Measurements from ENCODE around the gene ATRIP.

The ATRIP gene

DNA sequence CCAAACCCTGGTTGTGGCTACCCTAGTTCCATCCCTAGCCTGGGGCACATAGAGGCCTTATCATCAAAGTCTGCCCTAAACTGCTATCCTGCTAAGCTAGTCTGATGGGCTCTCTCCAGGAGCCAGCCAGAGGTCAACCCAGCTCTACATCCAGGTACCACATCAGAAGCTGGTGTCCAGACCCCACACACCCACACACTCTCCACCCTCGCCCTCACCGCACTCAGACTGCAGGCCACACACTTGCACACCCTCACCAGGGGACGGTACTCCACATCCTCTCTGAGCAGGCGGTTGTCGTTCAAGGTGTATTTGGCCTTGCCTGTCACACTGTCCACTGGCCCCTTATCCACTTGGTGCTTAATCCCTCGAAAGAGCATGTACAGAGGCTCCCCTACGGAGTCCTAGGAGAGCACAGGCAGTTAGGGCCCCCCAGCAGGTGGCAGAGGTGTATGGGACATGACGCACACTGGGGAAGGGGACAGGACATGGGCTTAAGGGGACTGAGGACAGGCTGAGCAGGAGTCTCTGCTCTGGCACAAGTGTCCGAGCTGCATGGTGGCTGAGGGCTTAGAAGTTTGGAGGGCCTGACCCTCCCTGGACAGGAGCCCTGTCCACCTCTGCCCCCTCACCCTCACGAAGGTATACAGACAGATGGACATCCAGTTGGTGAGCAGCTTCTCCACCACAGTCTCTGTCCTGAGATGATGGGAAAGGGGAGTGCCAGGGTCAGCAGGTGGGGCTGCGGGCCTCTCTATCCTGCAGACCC is 34.7 kb upstream of the ATRIP start:
- Histone ChIP-seq H3K79me2 (ENCODE audit: low read length) (no peaks in the 10 kb centered on the region), H4K20me1 (ENCODE audit: insufficient read depth, low read length) (no peaks in the 10 kb centered on the region), H3K9ac (ENCODE audit: low read length) (no peak overlapping the region), H2AFZ (ENCODE audit: low read depth, low read length) (no peak overlapping the region), H3K9me3 (ENCODE audit: insufficient read depth, low read length) (no peaks in the 10 kb centered on the region), H3K36me3 (replicated peaks; ENCODE audit: low read depth, low read length) (peaks cover 4% of the 10 kb centered on the region), H3K27me3 (ENCODE audit: low read depth, low read length) (no peaks in the 10 kb centered on the region), H3K4me1 (ENCODE audit: low read length) (no peaks in the 10 kb centered on the region), H3K4me2 (ENCODE audit: low read length) (no peak overlapping the region), H3K27ac (ENCODE audit: low read length) (no peak overlapping the region), H3K4me3 (ENCODE audit: low read length) (no peak overlapping the region)
- TF ChIP-seq EZH2phosphoT487 (IDR thresholded peaks at IDR 0.05; ENCODE audit: low read depth), result no peak
- TF ChIP-seq, protein P1, sequence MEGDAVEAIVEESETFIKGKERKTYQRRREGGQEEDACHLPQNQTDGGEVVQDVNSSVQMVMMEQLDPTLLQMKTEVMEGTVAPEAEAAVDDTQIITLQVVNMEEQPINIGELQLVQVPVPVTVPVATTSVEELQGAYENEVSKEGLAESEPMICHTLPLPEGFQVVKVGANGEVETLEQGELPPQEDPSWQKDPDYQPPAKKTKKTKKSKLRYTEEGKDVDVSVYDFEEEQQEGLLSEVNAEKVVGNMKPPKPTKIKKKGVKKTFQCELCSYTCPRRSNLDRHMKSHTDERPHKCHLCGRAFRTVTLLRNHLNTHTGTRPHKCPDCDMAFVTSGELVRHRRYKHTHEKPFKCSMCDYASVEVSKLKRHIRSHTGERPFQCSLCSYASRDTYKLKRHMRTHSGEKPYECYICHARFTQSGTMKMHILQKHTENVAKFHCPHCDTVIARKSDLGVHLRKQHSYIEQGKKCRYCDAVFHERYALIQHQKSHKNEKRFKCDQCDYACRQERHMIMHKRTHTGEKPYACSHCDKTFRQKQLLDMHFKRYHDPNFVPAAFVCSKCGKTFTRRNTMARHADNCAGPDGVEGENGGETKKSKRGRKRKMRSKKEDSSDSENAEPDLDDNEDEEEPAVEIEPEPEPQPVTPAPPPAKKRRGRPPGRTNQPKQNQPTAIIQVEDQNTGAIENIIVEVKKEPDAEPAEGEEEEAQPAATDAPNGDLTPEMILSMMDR (IDR thresholded peaks at IDR 0.05; ENCODE audit: low read depth, low read length), result no peak

DNA sequence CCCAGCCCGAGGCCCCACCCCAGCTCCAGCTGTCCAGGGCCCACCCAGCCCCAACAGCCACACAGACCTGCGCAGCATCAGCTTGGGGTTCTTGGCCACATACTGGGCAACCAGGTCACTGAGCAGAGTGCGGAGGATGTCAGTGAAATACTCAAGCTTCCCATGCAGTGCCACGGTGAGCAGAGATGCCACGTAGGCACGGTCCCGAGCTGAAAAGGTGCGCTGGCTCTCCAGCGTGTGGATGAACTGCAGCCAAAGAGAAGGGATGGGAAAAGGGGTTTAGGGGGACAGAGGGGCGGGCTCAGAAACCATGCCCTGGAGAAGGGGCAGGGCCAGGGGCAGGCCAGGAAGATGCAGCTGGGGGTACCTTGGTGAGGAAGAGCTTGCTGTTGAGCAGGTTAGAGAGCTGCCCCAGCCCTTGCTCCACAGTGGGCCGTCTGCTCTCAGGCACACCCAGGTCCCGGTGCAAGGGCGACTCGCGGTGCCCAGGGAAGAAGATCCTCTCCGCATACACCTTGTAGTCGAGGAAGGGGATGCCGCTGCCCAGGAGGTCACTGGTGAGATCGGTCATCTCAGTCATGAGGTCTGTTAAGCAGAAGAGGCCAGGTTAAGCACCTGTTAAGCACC is 34.0 kb upstream of the ATRIP start:
- H2AFZ ChIP-seq (ENCODE audit: low read depth, low read length), result no peak overlapping the region
- H3K4me3 ChIP-seq (ENCODE audit: low read length), result no peak overlapping the region
- no peaks in the 10 kb centered on the region for H4K20me1 ChIP-seq (ENCODE audit: insufficient read depth, low read length)
- H3K4me2 ChIP-seq (ENCODE audit: low read length), result no peak overlapping the region
- H3K4me1 ChIP-seq (ENCODE audit: low read length), result no peaks in the 10 kb centered on the region
- peaks cover 4% of the 10 kb centered on the region for H3K36me3 ChIP-seq (replicated peaks; ENCODE audit: low read depth, low read length)
- TF ChIP-seq, protein P1 (IDR thresholded peaks at IDR 0.05; ENCODE audit: low read depth, low read length), result no peak
- no peak for TF ChIP-seq EZH2phosphoT487 (IDR thresholded peaks at IDR 0.05; ENCODE audit: low read depth)
- no peaks in the 10 kb centered on the region for H3K9me3 ChIP-seq (ENCODE audit: insufficient read depth, low read length)
- no peaks in the 10 kb centered on the region for H3K27me3 ChIP-seq (ENCODE audit: low read depth, low read length)
- H3K9ac ChIP-seq (ENCODE audit: low read length), result no peak overlapping the region
- H3K27ac ChIP-seq (ENCODE audit: low read length), result no peak overlapping the region
- H3K79me2 ChIP-seq (ENCODE audit: low read length), result no peaks in the 10 kb centered on the region

DNA sequence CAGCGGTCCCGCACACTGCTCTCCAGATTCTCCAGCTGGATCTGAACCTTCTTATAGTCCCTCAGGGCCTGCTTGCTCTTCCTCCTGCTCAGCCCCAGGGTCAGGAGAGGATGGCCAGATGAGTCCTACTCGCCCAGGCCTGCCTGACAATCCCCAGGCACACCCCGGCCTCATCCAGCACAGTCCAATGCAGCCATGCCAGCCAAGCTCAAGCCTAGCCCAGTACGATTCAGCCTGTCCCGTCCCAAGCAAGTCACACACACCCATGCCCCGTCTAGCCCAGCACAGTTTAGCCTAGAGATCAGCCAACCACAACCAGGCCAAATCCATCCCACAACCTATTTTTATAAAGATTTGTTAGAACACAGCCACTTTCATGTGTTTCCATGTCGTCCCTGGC is 33.5 kb upstream of the ATRIP start:
- peaks cover 4% of the 10 kb centered on the region for H3K36me3 ChIP-seq (replicated peaks; ENCODE audit: low read depth, low read length)
- TF ChIP-seq, protein P1 (IDR thresholded peaks at IDR 0.05; ENCODE audit: low read depth, low read length), result no peak
- TF ChIP-seq EZH2phosphoT487 (IDR thresholded peaks at IDR 0.05; ENCODE audit: low read depth), result no peak
- no peaks in the 10 kb centered on the region for H3K79me2 ChIP-seq (ENCODE audit: low read length)
- H4K20me1 ChIP-seq (ENCODE audit: insufficient read depth, low read length), result no peaks in the 10 kb centered on the region
- H3K9me3 ChIP-seq (ENCODE audit: insufficient read depth, low read length), result no peaks in the 10 kb centered on the region
- no peak overlapping the region for H3K4me3 ChIP-seq (ENCODE audit: low read length)
- H3K4me2 ChIP-seq (ENCODE audit: low read length), result no peak overlapping the region
- no peak overlapping the region for H2AFZ ChIP-seq (ENCODE audit: low read depth, low read length)
- no peak overlapping the region for H3K9ac ChIP-seq (ENCODE audit: low read length)
- H3K27me3 ChIP-seq (ENCODE audit: low read depth, low read length), result no peaks in the 10 kb centered on the region
- no peak overlapping the region for H3K27ac ChIP-seq (ENCODE audit: low read length)
- no peaks in the 10 kb centered on the region for H3K4me1 ChIP-seq (ENCODE audit: low read length)

DNA sequence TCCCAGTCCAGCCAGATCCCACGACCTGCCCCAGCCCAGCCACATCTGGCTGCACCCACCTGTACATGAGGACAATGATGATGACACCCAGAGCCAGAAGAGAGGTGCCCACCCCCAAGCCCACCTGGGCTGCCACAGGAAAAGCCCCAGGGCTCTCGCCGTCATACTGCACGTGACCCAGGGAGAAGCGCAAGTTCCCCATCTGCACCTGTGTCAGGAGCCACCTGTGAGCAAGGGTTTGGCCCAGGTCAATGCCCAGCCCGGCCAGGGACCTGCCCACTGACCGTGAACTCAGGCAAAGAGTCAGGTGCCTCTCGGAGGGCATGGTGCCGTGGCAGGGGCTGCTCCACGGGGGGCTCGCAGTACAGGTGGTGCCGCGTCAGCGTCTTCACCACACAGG is 32.9 kb upstream of the ATRIP start:
- Histone ChIP-seq H3K4me1 (ENCODE audit: low read length) (no peaks in the 10 kb centered on the region), H2AFZ (ENCODE audit: low read depth, low read length) (no peak overlapping the region), H3K79me2 (ENCODE audit: low read length) (no peaks in the 10 kb centered on the region), H3K27me3 (ENCODE audit: low read depth, low read length) (no peaks in the 10 kb centered on the region), H3K9ac (ENCODE audit: low read length) (no peak overlapping the region), H4K20me1 (ENCODE audit: insufficient read depth, low read length) (no peaks in the 10 kb centered on the region), H3K9me3 (ENCODE audit: insufficient read depth, low read length) (no peaks in the 10 kb centered on the region), H3K36me3 (replicated peaks; ENCODE audit: low read depth, low read length) (peaks cover 4% of the 10 kb centered on the region), H3K4me3 (ENCODE audit: low read length) (no peak overlapping the region), H3K27ac (ENCODE audit: low read length) (no peak overlapping the region), H3K4me2 (ENCODE audit: low read length) (no peak overlapping the region)
- TF ChIP-seq, protein P1 (IDR thresholded peaks at IDR 0.05; ENCODE audit: low read depth, low read length), result no peak
- TF ChIP-seq EZH2phosphoT487 (IDR thresholded peaks at IDR 0.05; ENCODE audit: low read depth), result no peak

Data from OCI-LY3 (cell line).